Activated T-helper 17 cell treated with anti-CD3 and anti-CD28 coated beads, Interleukin-2, amount 50 U/mL, for 72 hours (primary cell): ENCODE results near the gene PDIK1L. TPM values are rescaled to one million over a fixed set of nuclear protein-coding genes. Genes with fewer than 3 reads are reported as not detected.
"Not testable (repeated sequence)": the region's sequence is repeated elsewhere in the genome, so short reads cannot be mapped to it uniquely, and the experiment has no call there.

Source experiments
- ATAC-seq: fragments of 150-1000 bp; cut with Tn5 transposase; replicated peaks from 2 replicates; pipeline ENCODE4 v1.10.0; 2021; ENCODE audit warnings: mild to moderate bottlenecking, moderate library complexity
- H3K27ac Mint-ChIP-seq: one replicate; pipeline ENCODE4 v1.8.0; 2022; ENCODE audit warnings: mixed read lengths
- H3K27me3 Mint-ChIP-seq: one replicate; pipeline ENCODE4 v1.8.0; 2022; ENCODE audit warnings: mixed read lengths
- H3K36me3 Mint-ChIP-seq: one replicate; pipeline ENCODE4 v1.8.0; 2022; ENCODE audit warnings: low read depth, mild to moderate bottlenecking, mixed read lengths
- H3K4me1 Mint-ChIP-seq: one replicate; pipeline ENCODE4 v1.8.0; 2022; ENCODE audit warnings: mixed read lengths
- H3K4me3 Mint-ChIP-seq: one replicate; pipeline ENCODE4 v1.8.0; 2022; ENCODE audit warnings: mild to moderate bottlenecking, mixed read lengths
- H3K9me3 Mint-ChIP-seq: one replicate; pipeline ENCODE4 v1.8.0; 2022; ENCODE audit warnings: mixed read lengths
- total RNA-seq, 2 donors: library from RNA; stranded (reverse); gene quantifications; one replicate each; pipeline ENCODE4 v1.2.3, GENCODE V29; 2022

Gene PDIK1L
- total RNA-seq, 2 donors from 2014 or later, result 11.2 to 12.3 TPM

GRCh38 chr1:26098602-26099001 lies 13.0 kb upstream of the PDIK1L start:
- H3K27ac Mint-ChIP-seq, result no peak overlapping the region

GRCh38 chr1:26099780-26100179 lies 11.8 kb upstream of the PDIK1L start:
- H3K4me3 Mint-ChIP-seq, result no peak overlapping the region
- peaks cover 3% of the 10 kb centered on the region for H3K27me3 Mint-ChIP-seq
- no peaks in the 10 kb centered on the region for H3K9me3 Mint-ChIP-seq
- H3K27ac Mint-ChIP-seq, result no peak overlapping the region
- no peaks in the 10 kb centered on the region for H3K4me1 Mint-ChIP-seq
- H3K36me3 Mint-ChIP-seq, result no peaks in the 10 kb centered on the region
- no peak for ATAC-seq

More at GRCh38 chr1:26098602-26099001, 13.0 kb upstream of the PDIK1L start:
- H3K27me3 Mint-ChIP-seq, result peaks cover 3% of the 10 kb centered on the region
- no peaks in the 10 kb centered on the region for H3K36me3 Mint-ChIP-seq
- ATAC-seq, result no peak
- no peaks in the 10 kb centered on the region for H3K9me3 Mint-ChIP-seq
- no peaks in the 10 kb centered on the region for H3K4me1 Mint-ChIP-seq
- no peak overlapping the region for H3K4me3 Mint-ChIP-seq

GRCh38 chr1:26100204-26100603 lies 11.4 kb upstream of the PDIK1L start:
- not testable (repeated sequence) for H3K27ac Mint-ChIP-seq, ATAC-seq, H3K4me3 Mint-ChIP-seq, H3K36me3 Mint-ChIP-seq, H3K9me3 Mint-ChIP-seq, H3K4me1 Mint-ChIP-seq, H3K27me3 Mint-ChIP-seq

- peaks cover 3% of the 10 kb centered on the region for H3K27me3 Mint-ChIP-seq
Observed at GRCh38 chr1:26102119-26102518, 9.5 kb upstream of the PDIK1L start.

GRCh38 chr1:26102526-26102925 lies 9.1 kb upstream of the PDIK1L start:
- H3K4me1 Mint-ChIP-seq, result no peaks in the 10 kb centered on the region
- H3K9me3 Mint-ChIP-seq, result no peaks in the 10 kb centered on the region
- H3K27me3 Mint-ChIP-seq, result peaks cover 3% of the 10 kb centered on the region
- no peak overlapping the region for H3K27ac Mint-ChIP-seq
- ATAC-seq, result no peak
- H3K4me3 Mint-ChIP-seq, result no peak overlapping the region
- H3K36me3 Mint-ChIP-seq, result no peaks in the 10 kb centered on the region

More at GRCh38 chr1:26102119-26102518, 9.5 kb upstream of the PDIK1L start:
- Mint-ChIP-seq H3K27ac (no peak overlapping the region), H3K9me3 (no peaks in the 10 kb centered on the region), H3K4me1 (no peaks in the 10 kb centered on the region), H3K4me3 (no peak overlapping the region), H3K36me3 (no peaks in the 10 kb centered on the region)
- ATAC-seq, result no peak

- not testable (repeated sequence) for H3K27me3 Mint-ChIP-seq, H3K4me1 Mint-ChIP-seq, H3K4me3 Mint-ChIP-seq, ATAC-seq, H3K27ac Mint-ChIP-seq, H3K36me3 Mint-ChIP-seq, H3K9me3 Mint-ChIP-seq
Observed at GRCh38 chr1:26105226-26105548, 6.4 kb upstream of the PDIK1L start.

- peaks cover 12% of the 10 kb centered on the region for H3K4me1 Mint-ChIP-seq
- H3K27ac Mint-ChIP-seq, result peak overlapping the region; percentile 92
- no peaks in the 10 kb centered on the region for H3K9me3 Mint-ChIP-seq
- H3K27me3 Mint-ChIP-seq, result no peaks in the 10 kb centered on the region
- H3K4me3 Mint-ChIP-seq, result peak overlapping the region; percentile 91
- ATAC-seq, result no peak
- H3K36me3 Mint-ChIP-seq, result peaks cover 11% of the 10 kb centered on the region
Observed at GRCh38 chr1:26109229-26110164, 2.1 kb upstream of the PDIK1L start.

- ATAC-seq, result peak; percentile 66
- Mint-ChIP-seq H3K27ac (peak overlapping the region; percentile 92), H3K4me1 (peaks cover 12% of the 10 kb centered on the region), H3K27me3 (no peaks in the 10 kb centered on the region), H3K36me3 (peaks cover 25% of the 10 kb centered on the region), H3K4me3 (peak overlapping the region; percentile 91), H3K9me3 (no peaks in the 10 kb centered on the region)
Observed at GRCh38 chr1:26110731-26111529, 694 bp upstream of the PDIK1L start.

GRCh38 chr1:26112407-26112775 lies 767 bp downstream of the PDIK1L start:
- peak overlapping the region; percentile 91 for H3K4me3 Mint-ChIP-seq
- peaks cover 12% of the 10 kb centered on the region for H3K4me1 Mint-ChIP-seq
- H3K9me3 Mint-ChIP-seq, result no peaks in the 10 kb centered on the region
- peak; percentile 10 for ATAC-seq
- H3K27ac Mint-ChIP-seq, result peak overlapping the region; percentile 84
- H3K27me3 Mint-ChIP-seq, result no peaks in the 10 kb centered on the region
- H3K36me3 Mint-ChIP-seq, result peaks cover 34% of the 10 kb centered on the region

- Mint-ChIP-seq H3K36me3 (peaks cover 54% of the 10 kb centered on the region), H3K9me3 (no peaks in the 10 kb centered on the region), H3K27ac (no peak overlapping the region), H3K27me3 (no peaks in the 10 kb centered on the region), H3K4me1 (peaks cover 13% of the 10 kb centered on the region), H3K4me3 (peak overlapping the region; percentile 91)
- no peak for ATAC-seq
Observed at GRCh38 chr1:26114165-26114927, 2.7 kb downstream of the PDIK1L start.

- no peaks in the 10 kb centered on the region for H3K9me3 Mint-ChIP-seq
- H3K27ac Mint-ChIP-seq, result peak overlapping the region; percentile 78
- peak overlapping the region; percentile 9 for H3K4me3 Mint-ChIP-seq
- no peaks in the 10 kb centered on the region for H3K27me3 Mint-ChIP-seq
- peaks cover 10% of the 10 kb centered on the region for H3K4me1 Mint-ChIP-seq
- ATAC-seq, result no peak
- peaks cover 62% of the 10 kb centered on the region for H3K36me3 Mint-ChIP-seq
Observed at GRCh38 chr1:26119892-26120608, 8.4 kb downstream of the PDIK1L start.

GRCh38 chr1:26121854-26122773 lies 10.5 kb downstream of the PDIK1L start:
- H3K4me3 Mint-ChIP-seq, result no peak overlapping the region
- H3K27ac Mint-ChIP-seq, result no peak overlapping the region

More at GRCh38 chr1:26121854-26122773, 10.5 kb downstream of the PDIK1L start:
- ATAC-seq, result no peak
- peaks cover 47% of the 10 kb centered on the region for H3K36me3 Mint-ChIP-seq
- no peaks in the 10 kb centered on the region for H3K27me3 Mint-ChIP-seq
- H3K9me3 Mint-ChIP-seq, result no peaks in the 10 kb centered on the region
- peaks cover 16% of the 10 kb centered on the region for H3K4me1 Mint-ChIP-seq
